A172 (cell line): ENCODE measurements around the gene ZC3H12C. TPM values are rescaled to one million over a fixed set of nuclear protein-coding genes. Genes with fewer than 3 reads are reported as not detected.
"Not testable (repeated sequence)": the region's sequence is repeated elsewhere in the genome, so short reads cannot be mapped to it uniquely, and the experiment has no call there.

Source experiments
- DNase-seq: peaks from one replicate; pipeline ENCODE4 v3.0.0-alpha.2; 2015; ENCODE audit warnings: low spot score
- total RNA-seq: library from RNA; depleted of rRNA; stranded (reverse); fragments of >200 nt; shearing (Covaris generic); gene quantifications from 2 replicates; pipeline ENCODE4 v1.2.3, GENCODE V29; 2014; rRNA removed

Gene ZC3H12C
- total RNA-seq, 1 experiment from 2014 or later, result 5.2 TPM

DNA sequence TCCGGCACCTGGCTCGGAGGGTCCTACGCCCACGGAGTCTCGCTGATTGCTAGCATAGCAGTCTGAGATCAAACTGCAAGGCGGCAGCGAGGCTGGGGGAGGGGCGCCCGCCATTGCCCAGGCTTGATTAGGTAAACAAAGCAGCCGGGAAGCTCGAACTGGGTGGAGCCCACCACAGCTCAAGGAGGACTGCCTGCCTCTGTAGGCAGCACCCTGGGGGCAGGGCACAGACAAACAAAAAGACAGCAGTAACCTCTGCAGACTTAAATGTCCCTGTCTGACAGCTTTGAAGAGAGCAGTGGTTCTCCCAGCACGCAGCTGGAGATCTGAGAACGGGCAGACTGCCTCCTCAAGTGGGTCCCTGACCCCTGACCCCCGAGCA, 116.1 kb downstream of the ZC3H12C start:
- DNase-seq, result not testable (repeated sequence)

DNA sequence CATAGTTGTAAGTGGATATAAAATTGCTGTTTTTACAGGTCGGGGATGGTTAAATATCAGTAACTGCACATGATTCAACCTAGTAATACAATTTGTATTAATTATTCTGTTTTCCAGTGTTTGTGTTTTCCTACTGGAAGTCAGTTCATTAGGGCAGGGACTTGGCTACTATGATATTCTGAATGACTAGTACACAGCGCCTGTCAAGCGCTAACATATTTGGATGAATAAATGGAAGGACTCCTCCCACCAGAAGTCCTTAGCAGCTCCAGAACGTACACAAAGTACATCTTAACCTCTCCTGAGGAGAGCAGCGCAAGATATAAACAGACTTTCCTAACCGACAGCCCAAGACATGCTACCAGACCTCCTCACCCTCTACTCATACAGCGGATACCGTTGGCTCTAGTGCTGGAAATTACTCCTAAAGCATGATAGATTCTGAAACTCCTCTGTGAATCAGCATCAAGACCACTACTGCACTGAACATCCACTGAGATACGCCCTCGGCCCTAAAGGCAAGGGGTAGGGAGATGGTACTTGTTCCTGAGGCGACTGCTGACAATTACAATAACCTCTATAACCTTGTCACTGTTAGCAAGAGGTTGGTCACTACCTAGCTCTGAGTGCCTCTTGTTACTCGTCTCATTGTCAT, 124.2 kb downstream of the ZC3H12C start:
- DNase-seq, result no peak

DNA sequence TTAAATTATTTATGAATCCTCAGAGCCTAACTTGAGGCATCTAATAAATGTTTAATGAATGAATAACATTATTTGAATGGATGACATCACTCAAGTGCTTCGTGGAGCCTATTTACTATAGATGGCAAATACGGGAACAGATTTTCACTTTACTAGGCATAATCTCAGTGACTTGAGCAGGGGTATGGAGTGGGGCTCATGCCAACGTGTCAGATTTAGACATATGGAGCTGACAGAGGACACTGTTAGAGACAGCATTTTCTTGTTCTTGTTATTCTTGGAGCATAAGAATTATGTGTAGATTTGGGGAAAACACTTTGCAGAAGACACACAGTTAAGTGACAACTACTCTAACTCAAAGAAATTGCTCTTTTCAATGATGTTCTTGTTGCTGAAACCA, 124.7 kb downstream of the ZC3H12C start:
- no peak for DNase-seq

DNA sequence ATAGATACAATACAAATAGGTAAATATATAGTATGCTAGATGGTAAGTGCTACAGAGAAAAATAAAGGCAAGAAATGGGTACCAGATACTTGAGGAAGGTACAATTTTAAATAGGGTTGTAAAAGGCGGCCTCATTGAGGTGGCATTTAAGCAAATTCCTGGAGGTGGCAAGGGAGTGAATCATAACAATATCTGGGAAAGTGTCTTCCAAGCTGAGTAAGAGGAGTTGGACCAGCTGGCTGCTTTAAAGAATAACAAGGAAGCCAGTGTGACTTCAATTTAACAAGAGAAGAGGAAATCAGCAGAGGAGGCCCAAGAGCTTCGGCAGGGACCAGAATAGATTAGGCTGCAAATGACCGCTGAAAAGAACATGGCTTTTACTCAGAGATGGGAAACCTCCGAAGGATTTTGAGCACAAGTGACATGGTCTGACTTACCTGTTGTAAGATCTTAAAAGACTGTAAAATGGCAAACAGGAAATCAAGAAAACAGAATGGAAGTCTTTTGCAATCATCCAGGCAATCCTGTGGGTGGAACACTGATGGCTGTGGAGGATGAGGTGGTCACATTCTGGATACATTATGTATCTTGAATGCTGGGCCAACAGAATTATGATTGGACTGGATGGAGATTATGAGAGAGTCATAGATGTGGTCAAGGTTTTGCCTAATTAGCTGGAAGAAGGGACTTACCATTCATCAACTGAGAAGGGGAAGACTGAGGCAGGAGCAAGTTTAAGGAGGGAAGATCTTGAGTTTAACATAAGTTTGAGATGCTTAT, 126.0 kb downstream of the ZC3H12C start:
- no peak for DNase-seq

Other genes with a start within 250 kb of the ZC3H12C start
- 69.4 and 133 TPM in 2 replicates for gene RDX, start 203.2 kb downstream of the ZC3H12C start, total RNA-seq